KOPT-K1 (cell line): Measurements from ENCODE around the gene TMEM245.
A peak's percentile ranks its signal among the peaks of the same experiment; 100 is the strongest.

ENCODE experiments used
- H3K27ac ChIP-seq: fragments of 200-600 bp; sonication (generic); 2 replicates; pipeline ENCODE4 v1.5.1; 2016; ENCODE audit warnings: antibody characterized with exemption, mild to moderate bottlenecking, low read depth, low read length; ENCODE audit not compliant: poor library complexity, severe bottlenecking
- H3K36me3 ChIP-seq: fragments of 200-600 bp; sonication (generic); 2 replicates; pipeline ENCODE4 v1.5.1; 2017; ENCODE audit warnings: antibody characterized with exemption, mild to moderate bottlenecking, low read length, moderate library complexity; ENCODE audit not compliant: insufficient read depth
- H3K9me3 ChIP-seq: fragments of 200-600 bp; sonication (generic); 2 replicates; pipeline ENCODE4 v1.5.1; 2017; ENCODE audit warnings: antibody characterized with exemption, low read length, mild to moderate bottlenecking; ENCODE audit not compliant: insufficient read depth, poor library complexity, severe bottlenecking

Gene TMEM245

GRCh38 chr9:109118808-109119438, 824 bp downstream of the TMEM245 start:
- Histone ChIP-seq H3K36me3 (peaks cover 16% of the 10 kb centered on the region), H3K27ac (peak overlapping the region; percentile 93), H3K9me3 (no peaks in the 10 kb centered on the region)

- Histone ChIP-seq H3K27ac (peak overlapping the region; percentile 93), H3K36me3 (peaks cover 16% of the 10 kb centered on the region), H3K9me3 (no peaks in the 10 kb centered on the region)
Measured at GRCh38 chr9:109117856-109118807, 1.6 kb downstream of the TMEM245 start.

GRCh38 chr9:109115931-109116526, 3.7 kb downstream of the TMEM245 start:
- H3K9me3 ChIP-seq, result no peaks in the 10 kb centered on the region
- peaks cover 16% of the 10 kb centered on the region for H3K36me3 ChIP-seq
- H3K27ac ChIP-seq, result no peak overlapping the region

- Histone ChIP-seq H3K27ac (no peak overlapping the region), H3K36me3 (peaks cover 16% of the 10 kb centered on the region), H3K9me3 (no peaks in the 10 kb centered on the region)
Measured at GRCh38 chr9:109114670-109115069, 5.1 kb downstream of the TMEM245 start.

- H3K36me3 ChIP-seq, result peaks cover 16% of the 10 kb centered on the region
- no peak overlapping the region for H3K27ac ChIP-seq
- no peaks in the 10 kb centered on the region for H3K9me3 ChIP-seq
Measured at GRCh38 chr9:109113892-109114609, 5.7 kb downstream of the TMEM245 start.

GRCh38 chr9:109113254-109113653, 6.5 kb downstream of the TMEM245 start:
- Histone ChIP-seq H3K9me3 (no peaks in the 10 kb centered on the region), H3K27ac (no peak overlapping the region), H3K36me3 (peaks cover 16% of the 10 kb centered on the region)

- Histone ChIP-seq H3K27ac (no peak overlapping the region), H3K9me3 (peaks cover 2% of the 10 kb centered on the region), H3K36me3 (peaks cover 23% of the 10 kb centered on the region)
Measured at GRCh38 chr9:109110329-109111021, 9.3 kb downstream of the TMEM245 start.

GRCh38 chr9:109109967-109110328, 9.8 kb downstream of the TMEM245 start:
- Histone ChIP-seq H3K36me3 (peaks cover 25% of the 10 kb centered on the region), H3K27ac (no peak overlapping the region), H3K9me3 (peaks cover 8% of the 10 kb centered on the region)

GRCh38 chr9:109108318-109108717, 11.4 kb downstream of the TMEM245 start:
- Histone ChIP-seq H3K9me3 (peaks cover 19% of the 10 kb centered on the region), H3K36me3 (peaks cover 35% of the 10 kb centered on the region), H3K27ac (no peak overlapping the region)

- Histone ChIP-seq H3K27ac (no peak overlapping the region), H3K36me3 (peaks cover 42% of the 10 kb centered on the region), H3K9me3 (peaks cover 26% of the 10 kb centered on the region)
Measured at GRCh38 chr9:109107402-109108240, 12.1 kb downstream of the TMEM245 start.

GRCh38 chr9:109101810-109102209, 17.9 kb downstream of the TMEM245 start:
- Histone ChIP-seq H3K9me3 (peaks cover 27% of the 10 kb centered on the region), H3K36me3 (peaks cover 64% of the 10 kb centered on the region), H3K27ac (peak overlapping the region; percentile 62)

GRCh38 chr9:109101202-109101595, 18.5 kb downstream of the TMEM245 start:
- Histone ChIP-seq H3K36me3 (peaks cover 63% of the 10 kb centered on the region), H3K27ac (peak overlapping the region; percentile 62), H3K9me3 (peaks cover 27% of the 10 kb centered on the region)

GRCh38 chr9:109100543-109101201, 19.1 kb downstream of the TMEM245 start:
- Histone ChIP-seq H3K27ac (peak overlapping the region; percentile 62), H3K9me3 (peaks cover 26% of the 10 kb centered on the region), H3K36me3 (peaks cover 65% of the 10 kb centered on the region)
